Upper lobe of right lung (tissue), 1 donor: ENCODE results near the gene SLC25A21. TPM values are rescaled to one million over a fixed set of nuclear protein-coding genes. Genes with fewer than 3 reads are reported as not detected.

Experiments
- ATAC-seq: fragments of 200-7000 bp; cut with Tn5 transposase; one replicate; pipeline ENCODE4 v1.9.1; 2020; ENCODE audit warnings: mild to moderate bottlenecking, moderate library complexity
- DNase-seq: peaks from one replicate; pipeline ENCODE4 v3.0.0-alpha.2; 2020
- H3K27ac ChIP-seq: fragments of 200-600 bp; one replicate; pipeline ENCODE4 v1.8.0; 2022
- H3K27me3 ChIP-seq: fragments of 200-600 bp; one replicate; pipeline ENCODE4 v1.8.0; 2022; ENCODE audit warnings: mild to moderate bottlenecking
- H3K36me3 ChIP-seq: fragments of 200-600 bp; one replicate; pipeline ENCODE4 v1.8.0; 2022
- H3K4me1 ChIP-seq: fragments of 200-600 bp; one replicate; pipeline ENCODE4 v1.8.0; 2022
- H3K4me3 ChIP-seq: fragments of 200-600 bp; one replicate; pipeline ENCODE4 v1.8.0; 2022; ENCODE audit warnings: mild to moderate bottlenecking
- H3K9me3 ChIP-seq: fragments of 200-600 bp; one replicate; pipeline ENCODE4 v1.8.0; 2022
- intact Hi-C: fragments of 100-400 bp; cut with DNase I; formaldehyde crosslinking; loops from one replicate; pipeline ENCODE4 v1.11.0; 2022
- total RNA-seq: library from RNA; stranded (reverse); fragmentation: NEBNext Ultra II Directional; extraction: Animal tissue kit (Norgen Biotek cat#: 25700); gene quantifications from one replicate; pipeline ENCODE4 v1.2.1, GENCODE V29; 2021
- TF ChIP-seq, protein P1 (sequence below): fragments of 200-600 bp; IDR thresholded peaks from one replicate; pipeline ENCODE4 v1.8.0; 2022; ENCODE audit warnings: antibody characterized with exemption
- donor health status: DM: no; HTN: yes; CAD: no; lungs with severe emphysema.

The SLC25A21 gene
- total RNA-seq, 1 donor from 2014 or later, result 0.35 TPM

DNA sequence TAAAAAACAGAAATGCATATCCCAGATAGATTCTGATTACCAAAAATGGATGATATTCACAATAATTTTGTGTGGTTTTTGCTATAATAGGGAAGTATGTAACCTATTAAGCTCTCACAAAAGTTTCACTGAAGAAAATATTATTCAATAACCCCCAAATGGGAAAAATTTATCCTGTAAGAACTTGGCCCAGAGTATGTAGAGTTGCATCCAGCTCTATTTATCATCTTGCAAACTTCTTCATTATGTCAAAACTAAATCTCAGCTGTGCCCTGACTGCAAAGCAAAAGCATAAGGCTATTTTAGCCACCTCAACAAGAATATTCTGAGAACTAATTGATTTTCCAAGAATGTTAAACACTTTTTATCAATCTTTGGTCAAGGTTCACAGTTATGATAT is 311.6 kb downstream of the SLC25A21 start:
- H3K36me3 ChIP-seq, result no peaks in the 10 kb centered on the region
- H3K27me3 ChIP-seq, result no peaks in the 10 kb centered on the region
- no peaks in the 10 kb centered on the region for H3K4me1 ChIP-seq
- DNase-seq (no peak), ATAC-seq (no peak)
- H3K9me3 ChIP-seq, result no peaks in the 10 kb centered on the region
- H3K27ac ChIP-seq, result no peak overlapping the region
- intact Hi-C loops, result no loop called here
- no peak overlapping the region for H3K4me3 ChIP-seq
- TF ChIP-seq, protein P1, sequence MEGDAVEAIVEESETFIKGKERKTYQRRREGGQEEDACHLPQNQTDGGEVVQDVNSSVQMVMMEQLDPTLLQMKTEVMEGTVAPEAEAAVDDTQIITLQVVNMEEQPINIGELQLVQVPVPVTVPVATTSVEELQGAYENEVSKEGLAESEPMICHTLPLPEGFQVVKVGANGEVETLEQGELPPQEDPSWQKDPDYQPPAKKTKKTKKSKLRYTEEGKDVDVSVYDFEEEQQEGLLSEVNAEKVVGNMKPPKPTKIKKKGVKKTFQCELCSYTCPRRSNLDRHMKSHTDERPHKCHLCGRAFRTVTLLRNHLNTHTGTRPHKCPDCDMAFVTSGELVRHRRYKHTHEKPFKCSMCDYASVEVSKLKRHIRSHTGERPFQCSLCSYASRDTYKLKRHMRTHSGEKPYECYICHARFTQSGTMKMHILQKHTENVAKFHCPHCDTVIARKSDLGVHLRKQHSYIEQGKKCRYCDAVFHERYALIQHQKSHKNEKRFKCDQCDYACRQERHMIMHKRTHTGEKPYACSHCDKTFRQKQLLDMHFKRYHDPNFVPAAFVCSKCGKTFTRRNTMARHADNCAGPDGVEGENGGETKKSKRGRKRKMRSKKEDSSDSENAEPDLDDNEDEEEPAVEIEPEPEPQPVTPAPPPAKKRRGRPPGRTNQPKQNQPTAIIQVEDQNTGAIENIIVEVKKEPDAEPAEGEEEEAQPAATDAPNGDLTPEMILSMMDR, result no peak

DNA sequence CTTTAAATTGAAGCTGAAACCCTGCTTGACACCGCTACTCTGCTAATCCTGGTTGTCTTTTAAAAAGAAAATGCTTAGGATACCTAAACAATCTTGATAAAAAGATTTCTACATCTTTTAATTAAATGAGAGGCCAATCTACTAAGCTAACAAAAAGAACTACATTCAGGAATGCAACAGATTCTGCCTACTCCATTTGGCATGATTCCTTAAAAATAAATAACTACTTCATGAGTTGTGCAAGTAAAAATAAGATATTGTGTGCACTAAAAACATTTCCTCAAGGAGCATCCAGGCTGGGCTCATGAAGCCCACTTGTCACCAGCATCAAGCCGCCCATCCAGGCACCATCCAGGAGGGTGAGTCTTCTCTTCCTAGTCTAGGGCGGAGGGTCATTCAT is 313.3 kb downstream of the SLC25A21 start:
- ATAC-seq, result no peak
- no peaks in the 10 kb centered on the region for H3K9me3 ChIP-seq
- DNase-seq, result no peak
- H3K27me3 ChIP-seq, result no peaks in the 10 kb centered on the region
- no peak overlapping the region for H3K4me3 ChIP-seq
- intact Hi-C loops, result no loop called here
- TF ChIP-seq, protein P1, result no peak
- H3K4me1 ChIP-seq, result no peaks in the 10 kb centered on the region
- H3K27ac ChIP-seq, result no peak overlapping the region
- no peaks in the 10 kb centered on the region for H3K36me3 ChIP-seq

DNA sequence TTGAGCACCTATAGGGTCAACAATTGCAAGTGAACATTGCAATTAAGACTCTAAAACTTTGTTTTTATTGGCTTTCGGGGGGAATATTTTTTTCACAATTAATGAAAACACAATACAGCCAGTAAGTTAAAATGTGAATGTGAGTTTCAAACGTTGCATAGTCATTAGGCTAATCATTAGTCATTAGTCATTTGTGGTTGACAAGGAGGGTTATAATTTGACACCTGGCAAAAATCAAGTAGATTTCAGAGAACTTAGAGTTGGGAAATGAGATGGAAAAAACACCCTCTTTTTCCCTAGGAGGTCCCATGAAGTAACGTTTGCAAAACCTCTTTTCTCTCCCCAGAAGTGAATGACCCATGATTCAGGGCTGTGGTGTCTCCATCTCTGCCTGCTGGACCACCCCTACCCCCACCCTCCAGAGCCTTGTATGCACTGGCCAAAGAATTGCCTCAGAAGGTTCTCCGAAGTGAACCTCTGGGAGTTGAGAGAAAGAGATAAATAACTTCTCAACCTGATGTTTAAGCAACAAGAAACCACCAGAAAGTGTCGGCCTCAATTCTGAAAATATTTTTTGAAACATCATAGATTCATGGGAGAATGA is 314.5 kb downstream of the SLC25A21 start:
- TF ChIP-seq, protein P1, result no peak
- intact Hi-C loops, result no loop called here
- Histone ChIP-seq H3K9me3 (no peaks in the 10 kb centered on the region), H3K4me3 (no peak overlapping the region), H3K4me1 (no peaks in the 10 kb centered on the region), H3K27me3 (no peaks in the 10 kb centered on the region), H3K36me3 (no peaks in the 10 kb centered on the region), H3K27ac (no peak overlapping the region)
- DNase-seq (no peak), ATAC-seq (no peak)

DNA sequence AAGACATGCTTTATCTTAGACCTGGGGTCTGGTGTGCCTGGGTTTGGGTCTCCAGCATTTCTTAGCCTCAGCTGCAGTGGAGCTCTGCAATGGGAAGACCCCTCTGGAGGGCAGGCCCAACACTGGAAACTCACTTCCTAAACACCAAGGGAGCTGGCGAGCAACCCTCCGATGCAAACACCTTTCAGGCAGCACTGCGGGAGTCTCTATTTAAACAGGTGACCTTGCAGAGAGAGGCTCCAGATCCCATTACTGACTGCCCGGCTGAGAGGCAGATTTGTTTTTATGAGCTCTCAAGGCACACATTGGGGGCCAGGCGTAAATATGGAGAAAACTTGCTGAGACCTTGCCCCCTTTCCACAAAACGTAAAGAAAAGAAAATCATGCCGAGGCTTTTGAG is 315.3 kb downstream of the SLC25A21 start:
- H3K27me3 ChIP-seq, result no peaks in the 10 kb centered on the region
- no peak for ATAC-seq
- intact Hi-C loops, result no loop called here

DNA sequence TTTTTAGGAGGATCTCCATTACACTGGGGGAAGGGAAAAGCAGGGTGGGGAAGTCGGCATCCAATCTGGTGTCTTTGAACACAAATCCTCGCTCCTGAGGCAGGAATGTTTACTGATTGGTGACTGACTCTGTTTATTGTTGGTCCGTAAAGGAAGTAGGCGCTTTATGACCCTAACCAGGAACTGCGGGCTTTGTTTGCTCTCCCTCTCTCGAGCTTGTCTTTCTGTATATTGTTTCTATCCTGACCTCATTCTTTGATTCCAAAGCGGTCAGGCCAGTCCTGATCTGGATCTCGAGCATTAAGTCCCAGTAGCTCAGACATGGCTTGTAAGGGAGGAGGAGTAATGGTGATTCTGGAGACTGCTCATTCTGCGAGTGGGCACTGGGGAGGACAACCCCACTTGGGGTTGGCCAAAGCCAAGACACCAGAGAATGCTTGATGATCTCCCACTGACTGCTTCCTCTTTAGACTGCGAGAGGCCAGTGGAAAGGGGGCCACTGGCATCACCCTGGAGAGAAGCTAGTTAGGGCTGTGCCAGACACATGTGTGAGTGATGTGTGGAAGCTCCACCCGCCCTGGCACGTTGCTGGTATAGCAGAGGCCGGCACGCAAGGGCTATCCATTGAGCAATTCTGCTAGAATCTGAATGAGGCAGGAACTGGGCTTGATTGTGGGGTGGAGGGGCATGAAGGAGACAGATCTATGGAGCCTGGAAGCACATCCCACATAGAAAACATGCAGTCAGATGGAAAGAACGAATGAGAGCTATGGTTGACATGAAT is 316.1 kb downstream of the SLC25A21 start:
- H3K27ac ChIP-seq, result no peak overlapping the region
- ATAC-seq (no peak), DNase-seq (no peak)

More for the DNA sequence above, 315.3 kb downstream of the SLC25A21 start:
- Histone ChIP-seq H3K27ac (no peak overlapping the region), H3K4me1 (no peaks in the 10 kb centered on the region), H3K4me3 (no peak overlapping the region), H3K9me3 (no peaks in the 10 kb centered on the region), H3K36me3 (no peaks in the 10 kb centered on the region)
- TF ChIP-seq, protein P1, result no peak
- DNase-seq, result no peak

More for the DNA sequence above, 316.1 kb downstream of the SLC25A21 start:
- H3K9me3 ChIP-seq, result no peaks in the 10 kb centered on the region
- intact Hi-C loops, result no loop called here
- no peak overlapping the region for H3K4me3 ChIP-seq
- TF ChIP-seq, protein P1, result no peak
- no peaks in the 10 kb centered on the region for H3K27me3 ChIP-seq
- no peaks in the 10 kb centered on the region for H3K36me3 ChIP-seq
- H3K4me1 ChIP-seq, result no peaks in the 10 kb centered on the region
